GM23338 (cell line): ENCODE results near the gene NUP205. TPM values are rescaled to one million over a fixed set of nuclear protein-coding genes. Genes with fewer than 3 reads are reported as not detected.

Experiments used
- ATAC-seq: fragments of 200-7000 bp; cut with Tn5 transposase; 3 replicates; pipeline ENCODE4 v1.9.1; 2020
- DNase-seq: peaks from one replicate; pipeline ENCODE4 v3.0.0-alpha.2; 2015; ENCODE audit warnings: low spot score
- H2AFZ ChIP-seq: fragments of 200-600 bp; sonication (generic); 2 replicates; pipeline ENCODE4 v1.8.0; 2016; ENCODE audit warnings: antibody characterized with exemption, mild to moderate bottlenecking, moderate library complexity
- H3F3A ChIP-seq: fragments of 200-600 bp; sonication (generic); replicated peaks from 2 replicates; pipeline ENCODE4 v1.8.0; 2017; ENCODE audit warnings: antibody characterized with exemption, mixed run types, low read depth
- H3K27ac ChIP-seq: fragments of 200-600 bp; sonication (generic); 2 replicates; pipeline ENCODE4 v1.6.1; 2016; ENCODE audit warnings: low read depth
- H3K27me3 ChIP-seq: fragments of 200-600 bp; sonication (generic); 2 replicates; pipeline ENCODE4 v1.8.0; 2016; ENCODE audit warnings: mild to moderate bottlenecking, mixed run types, moderate library complexity; ENCODE audit not compliant: insufficient read depth
- H3K36me3 ChIP-seq: fragments of 200-600 bp; sonication (generic); 2 replicates; pipeline ENCODE4 v1.8.0; 2016; ENCODE audit warnings: mild to moderate bottlenecking; ENCODE audit not compliant: insufficient read depth
- H3K4me1 ChIP-seq: fragments of 200-600 bp; sonication (generic); 2 replicates; pipeline ENCODE4 v1.8.0; 2016; ENCODE audit warnings: mild to moderate bottlenecking, moderate library complexity; ENCODE audit not compliant: insufficient read depth
- H3K4me2 ChIP-seq: fragments of 200-600 bp; sonication (generic); 2 replicates; pipeline ENCODE4 v1.7.1; 2017; ENCODE audit warnings: mixed run types
- H3K4me3 ChIP-seq: fragments of 200-600 bp; sonication (generic); 2 replicates; pipeline ENCODE4 v1.6.1; 2016; ENCODE audit warnings: mixed run types
- H3K79me2 ChIP-seq: fragments of 200-600 bp; sonication (generic); replicated peaks from 2 replicates; pipeline ENCODE4 v1.8.0; 2017; ENCODE audit warnings: mild to moderate bottlenecking; ENCODE audit not compliant: insufficient read depth
- H3K9me2 ChIP-seq: fragments of 200-600 bp; sonication (generic); 2 replicates; pipeline ENCODE4 v1.8.0; 2017; ENCODE audit not compliant: insufficient read depth
- H4K20me1 ChIP-seq: fragments of 200-600 bp; sonication (generic); replicated peaks from 2 replicates; pipeline ENCODE4 v1.8.0; 2017; ENCODE audit warnings: mild to moderate bottlenecking; ENCODE audit not compliant: insufficient read depth
- H3K27ac Mint-ChIP-seq: 2 replicates; pipeline ENCODE4 v1.8.0; 2020; ENCODE audit warnings: inconsistent platforms, mild to moderate bottlenecking, moderate library complexity, mixed read lengths
- H3K27me3 Mint-ChIP-seq: 3 replicates; pipeline ENCODE4 v1.8.0; 2022; ENCODE audit warnings: low read depth, mild to moderate bottlenecking, moderate library complexity, mixed read lengths, inconsistent platforms; ENCODE audit not compliant: insufficient read depth, poor library complexity
- H3K36me3 Mint-ChIP-seq: 3 replicates; pipeline ENCODE4 v1.8.0; 2021; ENCODE audit warnings: low read depth, mild to moderate bottlenecking, inconsistent platforms, moderate library complexity, mixed read lengths
- H3K4me1 Mint-ChIP-seq: 3 replicates; pipeline ENCODE4 v1.8.0; 2020; ENCODE audit warnings: mild to moderate bottlenecking, inconsistent platforms, mixed read lengths
- H3K4me3 Mint-ChIP-seq: 3 replicates; pipeline ENCODE4 v1.8.0; 2021; ENCODE audit warnings: moderate library complexity, mild to moderate bottlenecking, inconsistent platforms, mixed read lengths
- H3K9me3 Mint-ChIP-seq: 3 replicates; pipeline ENCODE4 v1.8.0; 2020; ENCODE audit warnings: moderate library complexity, mild to moderate bottlenecking, inconsistent platforms, mixed read lengths
- CREB1 ChIP-seq: fragments of 250-450 bp; sonication (Bioruptor Pico); IDR thresholded peaks from 2 replicates; pipeline ENCODE4 v1.5.0; 2020; ENCODE audit warnings: low read depth, mild to moderate bottlenecking, moderate library complexity
- CTCF ChIP-seq, 2 experiments: fragments of 200-600 bp in 1 of 2; sonication (generic) in 1 of 2; conservative IDR thresholded peaks; 2 replicates each; pipeline versions ENCODE4 v1.5.1 to v1.6.1; 2016 to 2017; ENCODE audit warnings: antibody characterized with exemption in 2 of 2, low read depth in 2 of 2, mild to moderate bottlenecking in 2 of 2, moderate library complexity in 1 of 2
- ETS1 ChIP-seq: IDR thresholded peaks from 2 replicates; pipeline ENCODE4 v1.6.1; 2016; ENCODE audit warnings: antibody characterized with exemption
- EZH2 ChIP-seq: fragments of 200-600 bp; sonication (generic); IDR thresholded peaks from one replicate; pipeline ENCODE4 v1.8.0; 2017; ENCODE audit warnings: antibody characterized with exemption, mild to moderate bottlenecking, low read depth; ENCODE audit not compliant: unreplicated experiment
- EZH2phosphoT487 ChIP-seq: fragments of 200-600 bp; sonication (generic); IDR thresholded peaks from one replicate; pipeline ENCODE4 v1.8.1; 2018; ENCODE audit warnings: antibody characterized with exemption; ENCODE audit not compliant: unreplicated experiment
- STAT1 ChIP-seq: IDR thresholded peaks from one replicate; pipeline ENCODE4 v1.6.1; 2016; ENCODE audit warnings: antibody characterized with exemption; ENCODE audit not compliant: unreplicated experiment
- polyA plus RNA-seq: library from polyadenylated mRNA; unstranded; fragments of >200 nt; fragmentation: Nextera tagmentation; extraction: Ambion mirVana; gene quantifications from 2 replicates; pipeline ENCODE4 v1.2.1, GENCODE V29; 2016
- total RNA-seq: library from RNA; depleted of rRNA; stranded (reverse); fragments of >200 nt; shearing (Covaris generic); gene quantifications from 2 replicates; pipeline ENCODE4 v1.2.3, GENCODE V29; 2014
- TF ChIP-seq, protein P1 (sequence below): IDR thresholded peaks from one replicate; pipeline ENCODE4 v1.6.1; 2018; ENCODE audit warnings: antibody characterized with exemption; ENCODE audit not compliant: unreplicated experiment

NUP205 gene
- total and polyA plus RNA-seq, 2 experiments from 2014 or later: 150 to 212 TPM

DNA sequence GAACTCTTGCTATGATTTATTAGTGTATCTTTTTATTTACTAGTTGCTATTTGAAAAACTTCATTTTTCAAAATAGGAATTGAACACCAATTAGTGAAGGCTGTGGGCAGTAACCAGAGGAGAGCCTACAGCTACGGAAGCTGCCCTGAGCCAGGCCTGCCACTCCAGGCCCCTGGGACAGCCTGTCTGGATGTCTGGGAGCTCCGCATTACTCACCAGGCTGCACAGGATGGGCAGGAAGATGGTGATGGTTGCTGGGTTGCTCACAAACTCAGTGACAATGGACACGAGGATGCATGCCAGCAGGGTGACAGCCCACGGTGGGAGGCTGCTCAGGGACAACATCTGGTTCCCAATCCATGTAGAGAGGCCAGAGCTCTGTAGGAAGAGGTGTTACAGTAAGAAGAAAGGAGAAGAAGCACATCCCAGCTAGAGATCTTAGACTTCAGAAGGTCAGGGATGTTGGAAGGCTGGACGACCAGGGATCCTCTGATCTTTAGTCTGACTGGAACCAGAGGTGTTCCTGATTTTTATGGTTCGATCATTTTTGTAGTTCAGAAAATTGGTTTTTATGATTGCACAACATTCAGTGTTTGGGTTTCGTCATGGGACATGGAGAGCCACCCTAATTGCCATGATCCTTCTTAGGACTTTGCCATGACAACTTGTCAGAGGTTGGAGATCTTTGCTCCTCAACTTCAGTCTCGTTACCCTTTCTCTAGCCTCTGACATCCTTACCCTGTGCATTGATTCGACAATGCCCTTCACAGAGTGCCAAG is 127.8 kb downstream of the NUP205 start:
- Histone ChIP-seq H3K79me2 (no peaks in the 10 kb centered on the region), H3K36me3 (no peaks in the 10 kb centered on the region), H3K27ac (no peak overlapping the region), H3F3A (no peaks in the 10 kb centered on the region), H3K4me2 (no peak overlapping the region), H3K27me3 (no peaks in the 10 kb centered on the region), H4K20me1 (peaks cover 5% of the 10 kb centered on the region; the same call in 1 of the 2 replicates), H3K4me1 (peaks cover 3% of the 10 kb centered on the region; the same call in 1 of the 2 replicates), H3K9me2 (no peaks in the 10 kb centered on the region), H2AFZ (no peak overlapping the region), H3K4me3 (no peak overlapping the region)
- peaks cover 5% of the 10 kb centered on the region; the same call in 1 of the 3 replicates for H3K36me3 Mint-ChIP-seq
- ATAC-seq (no peak), DNase-seq (no peak)
- peaks cover 6% of the 10 kb centered on the region for H3K27me3 Mint-ChIP-seq
- no peak overlapping the region for H3K4me3 Mint-ChIP-seq
- TF ChIP-seq EZH2: no peak
- TF ChIP-seq, protein P1, sequence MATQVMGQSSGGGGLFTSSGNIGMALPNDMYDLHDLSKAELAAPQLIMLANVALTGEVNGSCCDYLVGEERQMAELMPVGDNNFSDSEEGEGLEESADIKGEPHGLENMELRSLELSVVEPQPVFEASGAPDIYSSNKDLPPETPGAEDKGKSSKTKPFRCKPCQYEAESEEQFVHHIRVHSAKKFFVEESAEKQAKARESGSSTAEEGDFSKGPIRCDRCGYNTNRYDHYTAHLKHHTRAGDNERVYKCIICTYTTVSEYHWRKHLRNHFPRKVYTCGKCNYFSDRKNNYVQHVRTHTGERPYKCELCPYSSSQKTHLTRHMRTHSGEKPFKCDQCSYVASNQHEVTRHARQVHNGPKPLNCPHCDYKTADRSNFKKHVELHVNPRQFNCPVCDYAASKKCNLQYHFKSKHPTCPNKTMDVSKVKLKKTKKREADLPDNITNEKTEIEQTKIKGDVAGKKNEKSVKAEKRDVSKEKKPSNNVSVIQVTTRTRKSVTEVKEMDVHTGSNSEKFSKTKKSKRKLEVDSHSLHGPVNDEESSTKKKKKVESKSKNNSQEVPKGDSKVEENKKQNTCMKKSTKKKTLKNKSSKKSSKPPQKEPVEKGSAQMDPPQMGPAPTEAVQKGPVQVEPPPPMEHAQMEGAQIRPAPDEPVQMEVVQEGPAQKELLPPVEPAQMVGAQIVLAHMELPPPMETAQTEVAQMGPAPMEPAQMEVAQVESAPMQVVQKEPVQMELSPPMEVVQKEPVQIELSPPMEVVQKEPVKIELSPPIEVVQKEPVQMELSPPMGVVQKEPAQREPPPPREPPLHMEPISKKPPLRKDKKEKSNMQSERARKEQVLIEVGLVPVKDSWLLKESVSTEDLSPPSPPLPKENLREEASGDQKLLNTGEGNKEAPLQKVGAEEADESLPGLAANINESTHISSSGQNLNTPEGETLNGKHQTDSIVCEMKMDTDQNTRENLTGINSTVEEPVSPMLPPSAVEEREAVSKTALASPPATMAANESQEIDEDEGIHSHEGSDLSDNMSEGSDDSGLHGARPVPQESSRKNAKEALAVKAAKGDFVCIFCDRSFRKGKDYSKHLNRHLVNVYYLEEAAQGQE: no peak
- no peak for TF ChIP-seq CTCF (conservative IDR thresholded peaks at IDR 0.05; ENCODE audit: low read depth in 2 of 2)
- H3K27ac Mint-ChIP-seq: no peak overlapping the region
- peaks cover 8% of the 10 kb centered on the region; the same call in 2 of the 3 replicates for H3K4me1 Mint-ChIP-seq
- no peaks in the 10 kb centered on the region for H3K9me3 Mint-ChIP-seq

GRCh38 chr7:135687466-135687865 is 129.7 kb downstream of the NUP205 start:
- Mint-ChIP-seq H3K4me3 (no peak overlapping the region), H3K4me1 (peaks cover 8% of the 10 kb centered on the region; the same call in 2 of the 3 replicates)
- TF ChIP-seq, protein P1: no peak
- no peak for TF ChIP-seq CTCF (conservative IDR thresholded peaks at IDR 0.05; ENCODE audit: low read depth in 2 of 2)
- TF ChIP-seq STAT1: no peak
- TF ChIP-seq EZH2phosphoT487: no peak
- TF ChIP-seq CREB1 (CRISPR knock-in tag): no peak
- no peak for TF ChIP-seq ETS1

More at GRCh38 chr7:135687466-135687865, 129.7 kb downstream of the NUP205 start:
- no peak for DNase-seq
- Mint-ChIP-seq H3K9me3 (no peaks in the 10 kb centered on the region), H3K27ac (no peak overlapping the region), H3K36me3 (peaks cover 5% of the 10 kb centered on the region; the same call in 1 of the 3 replicates), H3K27me3 (peaks cover 3% of the 10 kb centered on the region)
- H2AFZ ChIP-seq: no peak overlapping the region
- H3K4me2 ChIP-seq: no peak overlapping the region
- no peak overlapping the region for H3K4me3 ChIP-seq
- no peaks in the 10 kb centered on the region for H3F3A ChIP-seq
- H3K9me2 ChIP-seq: no peaks in the 10 kb centered on the region
- no peak overlapping the region for H3K27ac ChIP-seq
- ATAC-seq: no peak
- no peaks in the 10 kb centered on the region for H3K79me2 ChIP-seq
- peaks cover 3% of the 10 kb centered on the region; the same call in 1 of the 2 replicates for H3K4me1 ChIP-seq
- H3K36me3 ChIP-seq: no peaks in the 10 kb centered on the region
- H4K20me1 ChIP-seq: peaks cover 5% of the 10 kb centered on the region; the same call in 1 of the 2 replicates
- no peaks in the 10 kb centered on the region for H3K27me3 ChIP-seq
